ENCODE results near the gene TLE1.

Gene TLE1

DNA sequence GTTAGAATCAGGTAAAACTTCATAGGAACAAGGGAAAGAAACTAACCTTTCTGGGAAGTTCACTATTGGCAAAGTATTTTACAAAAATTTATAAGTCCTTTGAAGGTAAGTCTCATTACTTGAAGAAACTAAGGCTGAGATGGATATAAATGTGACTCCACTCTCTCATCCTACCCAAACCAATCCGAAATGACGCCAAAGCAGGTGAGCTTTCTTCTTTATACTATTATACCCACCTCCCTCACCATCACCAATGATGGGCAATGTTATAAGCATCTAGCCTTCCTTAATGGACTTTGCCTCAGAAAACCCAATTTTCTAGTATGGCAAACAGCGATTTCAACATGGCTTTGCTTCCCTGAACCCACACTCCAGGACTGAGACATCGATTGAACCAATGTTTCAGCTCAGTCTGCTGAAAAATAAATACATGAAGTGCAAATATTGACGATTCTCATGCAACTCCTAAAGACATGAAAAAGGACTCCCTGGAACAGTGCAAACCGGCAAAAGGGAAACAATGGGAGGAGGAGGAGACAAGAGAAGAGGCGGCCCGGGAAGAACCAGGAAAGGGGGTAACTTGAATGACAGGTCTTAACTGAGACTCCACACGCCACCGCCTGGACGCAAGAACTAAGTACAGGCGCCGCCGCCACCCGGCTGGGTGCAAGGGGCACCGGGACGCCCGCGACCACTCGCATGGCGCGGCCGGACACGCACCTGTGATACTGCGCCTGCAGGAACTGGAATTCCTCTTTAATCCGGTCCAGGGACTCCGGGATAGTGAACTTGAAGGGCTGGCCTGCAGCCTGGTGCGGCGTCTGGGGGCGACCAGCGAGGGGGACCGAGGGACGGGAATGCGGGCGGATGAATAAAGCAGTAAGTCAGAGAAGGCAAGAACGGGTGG lies 2.5 kb downstream of the TLE1 start:
- peak; percentile 21 to 55 for DNase-seq

DNA sequence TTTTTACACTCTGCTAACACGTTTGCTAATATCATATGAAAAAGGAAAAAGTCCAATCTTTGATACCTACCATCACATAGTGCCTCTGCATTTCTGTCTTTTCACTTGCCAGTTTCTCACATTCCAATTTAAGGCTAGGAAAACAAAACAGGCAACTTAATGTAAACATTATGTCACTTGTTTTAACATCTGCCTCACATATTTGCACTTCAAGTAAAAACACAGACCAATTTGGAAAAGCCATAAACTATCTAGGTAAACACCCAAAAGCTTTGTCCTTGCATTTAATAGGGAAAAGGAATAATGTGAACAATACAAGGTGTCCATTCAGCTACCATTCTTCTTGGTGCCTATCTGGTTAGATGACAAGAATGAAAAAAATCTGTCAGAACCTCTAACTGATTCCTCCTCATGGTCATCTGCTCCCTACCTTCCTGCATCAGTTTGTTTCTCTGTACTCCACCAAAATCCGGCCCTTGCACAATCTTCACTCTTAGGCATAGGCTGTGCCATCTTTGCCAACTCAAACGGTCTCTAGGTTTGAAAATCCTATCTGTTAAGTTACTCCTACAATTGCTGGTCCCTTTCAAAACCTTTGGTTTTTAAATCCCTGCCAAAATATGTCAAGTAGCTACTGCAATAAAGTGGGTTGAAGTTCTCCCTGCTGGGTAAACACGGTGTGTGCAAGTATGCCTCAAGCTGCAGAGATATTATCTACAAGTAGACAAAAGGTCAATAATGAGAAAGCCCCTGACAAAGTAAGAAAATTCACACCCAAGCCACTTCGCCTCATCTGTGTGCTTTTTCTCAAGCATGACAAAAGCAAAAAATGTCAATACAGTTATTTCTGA lies 3.4 kb downstream of the TLE1 start:
- DNase-seq: no peak

DNA sequence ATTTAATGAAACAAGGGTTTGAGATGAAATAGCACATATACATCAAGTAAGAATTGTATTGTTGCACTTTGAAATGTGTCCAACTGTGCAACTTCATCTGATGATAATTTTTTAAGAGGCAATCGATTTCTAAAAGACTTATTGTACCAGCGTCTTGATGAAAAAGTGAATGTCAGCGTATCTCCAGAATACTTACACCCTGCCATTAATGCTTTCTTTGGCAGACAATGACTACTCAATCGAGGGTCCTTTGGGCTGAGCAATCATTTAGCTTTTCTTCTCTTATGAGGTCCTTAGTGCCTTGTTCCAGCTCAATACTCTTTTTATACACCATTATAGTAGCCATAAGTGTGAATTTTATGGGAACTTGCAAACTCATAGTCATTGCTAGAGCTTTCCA lies 4.7 kb downstream of the TLE1 start:
- DNase-seq: no peak

DNA sequence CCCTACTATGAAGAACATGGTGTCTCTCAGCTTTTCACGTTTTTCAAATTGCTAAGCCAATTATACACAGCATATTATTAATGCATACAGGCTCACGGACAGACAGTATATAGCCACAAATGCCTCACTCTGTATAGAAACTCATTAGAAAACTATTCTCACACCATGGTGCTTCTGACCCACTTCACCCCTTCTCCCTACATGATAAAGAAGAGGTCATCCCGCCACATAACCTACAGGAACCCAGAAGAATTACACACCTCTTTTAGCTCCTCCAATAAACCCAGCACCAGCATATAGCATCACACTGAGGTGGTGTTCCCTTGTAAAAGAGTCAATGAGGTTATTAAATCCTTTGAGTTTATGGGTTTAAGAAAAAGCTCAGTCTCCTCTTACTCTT lies 5.6 kb downstream of the TLE1 start:
- no peak for DNase-seq

DNA sequence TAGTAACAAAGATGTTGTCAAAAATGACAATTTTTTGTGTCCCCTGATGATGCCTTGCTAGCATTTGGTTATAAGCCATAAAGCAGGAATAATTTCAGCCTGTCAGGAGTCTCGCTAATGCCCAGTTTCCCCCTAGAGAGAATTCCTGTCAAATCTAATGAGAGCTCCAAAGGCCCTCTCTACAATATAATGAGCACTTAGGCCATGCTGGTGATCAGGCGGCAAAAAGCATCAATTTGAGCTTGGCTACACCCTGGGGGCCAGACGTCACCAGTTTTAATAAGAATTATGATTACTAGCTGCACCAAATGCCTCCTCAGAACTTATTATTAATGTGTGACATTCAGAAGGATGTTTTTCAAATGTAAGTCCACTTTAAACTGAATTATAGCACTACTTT lies 6.1 kb downstream of the TLE1 start:
- DNase-seq: no peak

DNA sequence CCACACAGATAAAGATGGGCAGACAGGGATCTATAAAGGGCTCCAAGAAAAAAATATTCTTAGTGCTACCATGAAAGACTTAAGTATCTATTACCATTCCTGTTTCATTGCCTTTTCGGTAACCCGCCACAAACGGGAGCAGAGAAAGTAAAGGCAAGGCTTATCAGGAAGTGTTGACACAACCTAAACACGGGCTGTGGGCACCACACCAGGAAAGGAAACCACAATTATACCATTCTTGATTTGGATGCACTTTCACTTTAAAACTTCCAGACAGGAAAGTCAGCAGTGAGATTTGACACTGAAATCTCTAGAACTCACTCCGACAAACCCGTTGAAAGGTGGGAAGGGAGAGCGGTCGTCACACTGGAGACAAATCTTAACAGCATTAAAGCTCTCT lies 6.5 kb downstream of the TLE1 start:
- DNase-seq: no peak

DNA sequence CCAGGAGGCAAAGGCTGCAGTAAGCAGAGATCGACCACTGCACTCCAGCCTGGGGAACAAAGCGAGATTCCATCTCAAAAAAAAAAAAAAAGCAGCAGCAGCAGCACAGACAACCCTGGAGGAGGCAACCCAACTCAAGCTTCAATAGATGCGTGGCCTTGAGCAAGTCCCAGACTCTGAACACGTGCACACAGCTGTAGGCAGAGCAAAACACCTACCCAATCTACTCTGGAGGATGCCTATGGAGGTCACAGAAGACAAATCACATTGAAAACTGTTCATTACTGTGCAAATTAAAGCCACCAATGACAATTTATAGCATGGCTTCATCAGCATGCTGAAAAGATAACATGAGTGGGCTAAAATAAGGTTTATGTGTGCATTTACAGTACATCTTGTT lies 7.2 kb downstream of the TLE1 start:
- no peak for DNase-seq

DNA sequence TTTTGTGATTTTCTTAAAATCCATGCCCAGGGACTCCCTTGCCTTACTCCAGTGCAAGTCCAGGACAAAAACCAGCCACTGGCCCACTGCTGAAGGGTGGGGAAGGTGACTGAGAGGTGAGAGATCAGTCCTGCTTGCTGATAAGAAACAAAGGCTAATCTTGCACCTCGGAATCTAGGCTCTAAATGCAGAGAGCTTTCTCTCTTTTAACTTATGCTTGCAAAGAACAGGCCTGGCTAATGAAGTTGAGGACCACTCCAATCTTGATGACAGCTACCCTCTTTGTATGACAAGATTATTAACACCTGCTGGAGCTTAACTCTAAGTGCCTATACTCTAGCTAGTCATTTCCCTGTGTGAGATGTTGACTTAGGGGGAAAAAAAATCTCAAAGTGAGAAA lies 8.8 kb downstream of the TLE1 start:
- DNase-seq: no peak

DNA sequence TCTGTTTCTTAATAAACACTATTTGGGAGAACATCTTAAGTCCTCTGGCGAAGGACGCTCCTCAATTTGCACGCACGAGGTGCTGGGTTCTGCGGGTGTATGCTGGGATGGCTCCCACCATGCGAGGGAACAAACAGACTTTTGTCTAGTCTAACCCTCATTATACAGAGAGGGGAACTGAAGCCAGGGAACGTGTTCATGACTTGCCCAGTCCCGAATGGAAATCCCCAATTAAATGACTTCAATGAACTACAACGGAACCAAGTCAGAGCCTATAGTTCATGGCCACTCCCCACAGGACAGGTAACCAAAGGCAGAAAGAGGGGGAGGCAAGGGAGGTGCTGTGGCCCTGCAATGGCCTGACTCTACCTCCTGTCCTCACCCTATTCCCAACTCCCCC lies 9.3 kb downstream of the TLE1 start:
- no peak for DNase-seq

DNA sequence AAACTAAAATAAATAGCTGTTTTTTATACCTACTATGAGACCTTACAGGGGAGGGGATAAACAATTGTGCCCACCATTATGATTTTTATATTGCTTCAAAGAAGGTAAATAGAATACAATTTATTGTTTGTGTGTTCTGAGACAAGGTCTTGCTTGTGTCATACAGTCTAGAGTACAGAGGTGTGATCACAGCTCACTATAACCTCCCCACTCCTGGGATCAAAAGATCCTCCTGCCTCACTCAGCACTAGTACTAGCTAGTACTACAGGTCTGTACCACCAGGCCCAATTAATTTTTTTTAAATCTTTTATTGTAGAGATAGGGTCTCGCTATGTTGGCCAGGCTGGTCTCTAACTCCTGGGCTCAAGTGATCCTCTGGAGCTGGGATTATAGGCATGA lies 11.3 kb downstream of the TLE1 start:
- no peak for DNase-seq

DNA sequence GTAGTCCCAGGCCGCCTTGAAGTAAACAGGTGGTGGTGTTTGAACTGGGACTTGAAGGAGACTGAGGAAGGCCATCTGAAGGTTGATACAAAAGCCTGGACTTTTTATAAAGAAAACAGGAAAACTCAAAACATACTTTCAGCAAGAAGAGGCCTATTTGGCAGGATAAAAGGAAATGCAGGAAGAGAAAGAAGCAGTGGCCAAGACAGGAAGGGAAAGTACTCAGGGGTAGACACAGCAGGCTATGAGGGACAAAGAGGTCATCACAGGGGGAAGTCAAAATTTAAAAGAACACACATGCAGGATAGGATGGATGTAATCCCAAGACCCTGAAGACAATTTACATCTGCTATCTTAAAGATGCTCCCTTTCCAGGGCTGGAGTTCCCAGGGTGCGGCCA lies 13.0 kb downstream of the TLE1 start:
- DNase-seq: no peak

DNA sequence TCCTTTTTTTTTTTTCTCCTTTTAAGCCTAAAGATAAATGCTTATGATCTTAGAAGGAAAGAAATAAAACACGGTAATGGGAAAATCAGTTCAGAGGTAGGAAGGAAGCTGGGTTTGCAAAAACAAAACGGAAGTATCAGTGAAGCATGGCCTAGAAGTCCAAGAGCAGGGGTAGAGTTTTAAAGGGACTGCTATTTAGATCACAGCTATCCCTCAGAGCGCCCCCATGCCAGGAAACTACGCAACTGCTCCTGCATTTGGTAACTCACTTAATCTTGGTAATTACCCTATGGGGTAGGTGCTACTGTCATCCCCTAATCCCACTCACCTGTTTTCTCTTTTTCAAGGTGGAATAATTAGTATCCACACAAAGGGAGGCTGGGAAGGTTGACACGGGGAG lies 16.0 kb downstream of the TLE1 start:
- no peak for DNase-seq

DNA sequence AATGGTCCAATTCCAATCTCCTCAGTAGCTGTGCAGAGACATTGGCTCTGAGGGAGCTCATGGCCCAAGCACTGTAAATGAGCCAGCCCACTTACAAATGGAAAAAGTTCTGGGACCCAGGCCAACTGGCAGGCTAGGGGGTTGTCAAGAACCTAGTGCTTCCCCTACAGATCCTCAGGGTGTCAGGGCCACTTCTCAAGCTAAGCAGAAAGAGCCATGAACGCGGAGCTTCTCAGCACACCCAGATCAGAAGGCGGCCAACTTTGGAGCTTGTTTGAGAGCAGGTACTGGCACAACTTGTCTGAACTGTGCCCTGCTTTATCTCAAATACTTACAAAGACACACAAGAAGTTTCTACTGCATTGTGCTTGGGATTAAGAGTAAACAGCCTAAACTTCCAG lies 17.5 kb downstream of the TLE1 start:
- no peak for DNase-seq

DNA sequence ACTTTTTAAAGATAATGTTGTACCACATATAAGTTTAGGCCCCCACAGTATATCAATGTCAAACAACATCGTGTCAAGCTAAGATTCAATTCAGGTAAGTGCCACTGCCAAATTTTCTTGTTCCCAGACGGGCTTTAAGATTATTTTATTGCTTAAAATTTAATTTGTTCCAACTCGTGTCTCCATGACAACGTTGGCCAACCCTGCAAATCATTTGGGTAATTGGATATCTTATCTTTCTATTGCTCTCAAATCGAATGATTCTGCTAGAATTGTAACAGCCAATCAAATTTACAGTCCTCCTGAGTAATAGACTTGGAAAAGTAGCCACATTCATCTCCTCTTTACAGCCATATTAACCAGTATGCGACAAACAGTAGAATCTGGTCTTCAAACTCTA lies 19.5 kb downstream of the TLE1 start:
- no peak for DNase-seq

DNA sequence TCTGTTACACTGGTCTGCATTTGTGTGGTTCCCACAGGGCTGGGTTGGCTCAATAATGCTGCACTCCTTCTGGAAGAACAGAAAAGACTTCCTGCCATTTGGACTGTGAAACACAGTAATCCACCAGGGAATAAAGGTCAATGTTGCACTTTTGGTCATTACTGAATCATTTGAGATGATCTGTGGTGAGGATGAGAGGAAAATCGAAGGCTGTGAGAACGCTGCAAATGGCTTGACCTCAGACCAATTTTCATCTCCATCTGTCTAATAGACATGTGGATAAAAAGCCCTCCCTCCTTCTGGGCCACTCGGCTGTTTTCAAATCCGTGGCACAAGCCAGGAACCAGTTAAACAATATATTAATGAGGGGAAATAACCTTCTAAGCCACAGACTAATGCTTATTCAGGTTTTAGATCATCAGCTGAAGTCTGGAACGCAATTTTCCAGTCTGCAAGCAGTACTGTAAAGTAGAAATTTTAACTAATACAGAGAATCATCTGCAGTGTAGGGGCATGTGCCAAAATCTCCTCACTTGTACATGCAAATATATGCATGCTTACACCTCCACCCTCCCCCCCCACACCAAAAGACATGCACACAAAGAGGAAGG lies 20.2 kb downstream of the TLE1 start:
- DNase-seq: no peak

DNA sequence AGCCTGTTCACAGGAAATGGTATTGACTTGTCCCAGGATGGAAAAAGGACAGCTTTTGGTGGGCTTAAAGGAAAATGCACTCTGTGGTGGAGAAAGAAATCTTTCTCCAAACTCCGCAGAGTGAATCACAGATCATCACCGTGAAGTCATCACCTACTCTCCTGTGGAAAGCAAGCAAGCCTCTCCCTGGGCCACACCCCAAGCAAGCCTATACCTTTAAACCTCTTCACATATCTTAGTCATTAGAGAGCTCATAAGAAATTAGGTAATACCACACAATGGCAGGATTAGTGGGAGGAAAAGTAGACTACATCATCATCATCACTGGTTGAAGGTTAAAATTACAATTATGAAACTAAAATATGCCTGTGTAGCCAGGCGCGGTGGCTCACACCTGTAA lies 23.2 kb downstream of the TLE1 start:
- no peak for DNase-seq

DNA sequence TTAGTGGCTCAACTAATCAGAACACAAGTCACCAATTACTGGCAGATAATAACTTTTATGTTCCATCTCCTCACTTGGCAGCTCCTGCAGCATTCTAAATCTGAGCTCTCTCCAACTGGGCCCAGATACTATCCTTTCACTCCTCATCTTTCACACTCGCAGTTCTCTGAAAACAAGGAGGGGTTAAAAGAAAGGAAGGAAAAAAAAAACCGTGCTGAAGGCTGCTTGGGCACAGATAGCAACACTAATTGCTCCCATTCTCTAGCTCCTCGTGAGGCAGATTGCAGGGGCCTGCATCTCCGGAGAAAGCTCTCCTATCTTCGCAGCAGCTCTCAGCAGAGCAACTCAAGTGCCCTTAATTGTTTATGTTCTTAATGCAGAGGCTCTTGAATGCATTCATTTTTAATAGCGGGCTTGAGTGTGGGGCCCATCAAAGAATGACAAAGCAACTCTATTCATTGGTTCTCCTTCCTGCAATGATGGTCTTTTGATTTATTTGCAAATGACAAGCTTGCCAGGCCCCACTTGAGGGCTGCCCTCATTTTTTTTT lies 23.9 kb downstream of the TLE1 start:
- no peak for DNase-seq

DNA sequence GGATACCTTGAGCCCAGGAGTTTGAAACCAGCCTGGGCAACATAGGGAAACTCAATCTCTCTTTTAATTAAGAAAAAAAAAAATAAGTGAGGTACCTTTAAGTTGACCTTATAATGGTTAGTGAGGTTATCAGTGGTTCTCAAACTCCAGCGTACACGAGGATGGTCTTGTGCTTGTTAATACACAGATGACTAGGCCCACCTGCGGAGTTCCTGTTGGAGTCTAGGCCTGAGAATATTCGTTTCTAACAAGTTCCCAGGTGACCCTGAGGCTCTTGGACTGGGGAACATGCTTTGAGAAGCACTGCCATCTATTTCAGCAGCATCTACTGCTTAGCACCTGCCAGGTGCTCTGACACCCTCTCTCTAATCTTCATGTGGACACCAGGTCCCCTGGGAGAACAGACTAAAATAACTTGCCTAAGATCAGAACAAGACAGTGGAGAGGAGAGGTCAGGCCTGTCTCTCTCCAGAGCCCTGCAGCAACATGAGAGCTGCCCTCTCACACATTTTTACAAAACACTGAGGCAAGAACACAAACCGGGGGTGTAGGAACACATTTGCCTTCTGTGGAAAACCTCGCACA lies 24.6 kb downstream of the TLE1 start:
- no peak for DNase-seq

DNA sequence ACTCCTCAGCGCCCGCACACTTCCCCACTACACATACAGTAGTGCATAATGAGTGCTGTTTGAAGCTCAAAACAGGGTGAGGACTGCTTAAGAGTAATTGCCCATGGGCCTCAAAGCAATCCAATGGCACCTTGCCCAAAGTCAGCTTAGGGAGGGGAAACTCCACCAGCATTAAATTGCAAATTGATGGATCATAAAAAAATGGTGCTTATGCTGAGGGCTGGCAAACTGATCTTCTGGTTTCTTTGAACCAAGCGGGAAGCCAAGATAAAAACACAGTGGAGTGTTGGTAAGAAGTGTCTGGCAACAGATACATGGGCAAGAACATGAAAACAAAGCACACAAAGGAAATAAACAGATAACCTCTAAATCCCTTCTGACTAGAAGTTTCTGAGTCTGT lies 28.0 kb downstream of the TLE1 start:
- DNase-seq: no peak

DNA sequence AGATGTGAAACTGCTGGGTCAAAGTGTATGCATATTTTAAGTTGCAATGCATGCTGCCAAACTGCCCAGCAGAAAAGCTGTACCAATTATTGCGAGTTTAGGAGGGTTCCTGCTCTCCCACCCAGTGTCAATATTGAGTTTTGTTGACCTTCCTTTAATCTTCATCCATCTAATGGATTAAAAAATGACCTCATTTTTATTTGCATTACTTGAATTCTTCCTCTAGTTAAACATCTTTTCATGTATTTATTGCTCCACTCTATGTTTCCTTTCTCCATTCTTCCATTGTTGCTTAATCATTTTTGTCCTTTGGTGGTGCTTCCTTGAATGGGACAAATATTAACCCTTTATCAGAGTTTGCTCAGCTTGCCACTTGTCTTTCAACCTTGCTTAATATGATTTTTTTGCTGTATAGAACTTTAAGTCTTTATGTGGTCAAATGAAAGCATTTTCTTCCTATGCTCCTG lies 32.4 kb downstream of the TLE1 start:
- DNase-seq: no peak

DNA sequence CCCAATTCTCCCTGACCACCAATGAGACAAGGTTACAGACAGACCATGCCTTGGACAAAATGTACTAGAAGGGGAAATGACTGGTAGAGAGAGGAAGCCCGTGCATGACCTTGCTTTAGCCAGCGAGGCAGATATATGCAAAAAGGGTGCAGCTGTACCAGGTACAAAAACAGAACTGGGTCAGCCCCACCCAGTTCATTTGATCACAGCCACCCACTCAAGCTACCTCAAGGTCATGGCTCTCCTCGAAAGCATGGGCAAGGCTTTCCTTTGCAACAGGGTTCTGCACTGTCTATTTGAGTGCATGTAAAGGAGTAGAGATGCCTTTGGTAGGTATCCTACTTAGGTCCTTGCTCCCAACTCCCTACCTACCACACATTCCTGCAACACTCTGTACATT lies 33.3 kb downstream of the TLE1 start:
- DNase-seq: peak; percentile 4 to 74

DNA sequence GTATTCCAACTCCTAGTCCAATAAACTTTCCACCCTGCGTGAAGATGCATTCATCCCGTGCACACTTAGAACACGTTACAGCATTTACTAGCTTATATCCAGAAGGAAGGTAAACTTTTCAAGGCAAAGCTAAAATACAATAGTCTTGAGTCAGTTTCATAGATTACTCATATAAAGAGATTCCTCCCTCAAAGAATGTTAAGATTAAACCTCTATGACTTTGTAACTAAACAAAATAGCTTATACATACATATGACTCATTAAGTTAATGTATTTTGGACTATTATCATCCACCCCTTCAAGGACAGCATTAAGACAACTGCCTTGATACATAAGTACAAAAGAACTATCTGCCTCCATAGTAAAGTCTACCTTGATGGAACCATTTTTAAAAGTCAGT lies 36.1 kb downstream of the TLE1 start:
- DNase-seq: no peak
